GM12872 (cell line): ENCODE results near the gene EPS15.

Experiments used
- CTCF ChIP-seq: IDR thresholded peaks from 3 replicates; pipeline ENCODE4 v1.5.1; 2011; ENCODE audit warnings: low read depth, mild to moderate bottlenecking, low read length, moderate library complexity; ENCODE audit not compliant: insufficient read depth

EPS15 gene

DNA sequence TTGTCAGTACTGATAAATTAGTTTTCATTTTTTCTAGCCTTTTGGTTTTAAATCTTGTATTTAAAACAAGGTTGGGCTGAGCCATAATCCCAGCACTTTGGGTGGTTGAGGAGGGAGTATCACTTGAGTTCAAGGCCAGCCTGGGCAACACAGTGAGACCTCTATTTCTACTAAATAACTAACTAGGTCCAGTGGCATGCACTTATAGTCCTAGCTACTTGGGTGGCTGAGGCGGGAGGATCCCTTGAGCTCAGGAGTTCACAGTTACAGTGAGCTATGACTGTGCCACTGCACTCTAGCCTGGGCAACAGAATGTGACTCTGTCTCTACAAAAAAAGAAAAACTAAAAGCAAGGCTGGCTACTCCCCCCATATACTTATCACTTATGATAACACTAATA lies 167.2 kb downstream of the EPS15 start:
- no peak for TF ChIP-seq CTCF

DNA sequence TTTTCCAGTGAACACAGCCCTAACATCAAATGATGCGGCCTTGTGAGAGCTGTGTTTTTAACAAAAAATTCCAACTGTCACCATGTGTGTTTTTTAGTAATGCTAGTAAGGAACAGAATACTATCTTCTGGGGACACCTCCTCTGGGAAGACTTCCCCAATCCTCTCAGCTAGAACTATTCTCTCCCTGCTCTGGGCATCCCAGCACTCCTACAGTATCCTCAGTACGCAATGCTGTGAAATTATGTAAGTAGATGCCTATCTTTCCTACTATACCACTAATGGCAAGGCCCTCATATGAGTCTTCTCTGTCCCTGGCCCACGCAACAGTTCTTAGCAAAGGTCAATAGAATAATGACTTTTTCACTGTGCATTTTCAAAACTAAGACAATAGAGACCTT lies 169.2 kb downstream of the EPS15 start:
- no peak for TF ChIP-seq CTCF

- TF ChIP-seq CTCF: no peak
Measured at GRCh38 chr1:51348147-51348527, 170.9 kb downstream of the EPS15 start.

DNA sequence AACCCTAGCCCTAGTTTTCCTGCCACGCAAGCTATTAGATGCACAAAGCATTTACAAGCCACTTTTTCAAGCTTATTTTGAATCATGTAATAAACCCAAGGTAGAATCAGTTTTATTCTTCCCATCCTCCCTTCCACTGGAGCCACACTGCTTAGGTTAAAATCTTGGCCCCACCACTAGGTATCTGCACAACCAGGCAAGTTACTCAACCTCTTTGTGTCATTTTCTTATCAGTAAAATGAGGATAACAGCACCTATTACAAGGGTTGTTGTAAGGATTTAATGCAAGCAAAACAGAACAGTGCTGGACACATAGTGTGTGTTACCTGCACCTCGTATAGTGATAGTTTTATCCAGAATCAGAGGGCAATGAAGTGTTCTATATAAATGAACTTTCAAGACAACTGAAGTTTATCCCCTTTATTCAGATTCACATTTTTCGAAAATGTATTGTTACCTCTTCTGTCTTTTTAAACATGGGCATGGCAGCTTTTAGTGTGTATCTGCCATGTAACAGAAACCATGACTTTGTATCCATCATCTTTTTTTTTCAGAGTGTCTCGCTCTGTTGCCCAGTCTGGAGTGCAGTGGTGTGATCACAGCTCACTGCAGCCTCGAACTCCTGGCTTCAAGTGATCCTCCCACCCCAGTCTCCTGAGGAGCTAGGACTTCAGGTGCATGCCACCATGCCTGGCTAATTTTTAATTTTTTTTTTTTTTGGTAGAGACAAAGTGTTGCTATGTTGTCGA lies 171.5 kb downstream of the EPS15 start:
- TF ChIP-seq CTCF: no peak

- no peak for TF ChIP-seq CTCF
Measured at GRCh38 chr1:51346086-51346942, 172.8 kb downstream of the EPS15 start.

DNA sequence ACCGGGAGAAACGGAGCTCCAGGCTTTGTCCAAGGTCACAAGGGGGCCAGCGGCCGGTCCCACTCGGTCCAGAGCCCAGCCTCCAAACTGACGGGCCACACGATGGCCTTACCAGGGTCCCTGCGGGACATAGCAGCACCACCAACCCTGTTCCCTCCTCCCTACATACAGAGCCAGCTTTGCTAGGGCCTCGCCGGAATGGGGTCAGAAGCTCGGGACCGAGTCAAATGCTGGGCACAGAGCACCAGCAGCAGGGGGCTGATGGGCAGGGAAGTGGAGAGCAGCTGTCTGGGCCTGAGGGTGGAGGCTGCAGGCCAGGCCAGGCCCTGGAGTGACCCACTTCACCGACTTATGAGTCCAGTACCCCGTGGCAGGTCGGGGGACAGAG lies 173.8 kb downstream of the EPS15 start:
- no peak for TF ChIP-seq CTCF

- no peak for TF ChIP-seq CTCF
Measured at GRCh38 chr1:51344602-51345299, 174.3 kb downstream of the EPS15 start.
